ENCODE data around the gene CCDC169.

GRCh38 chr13:36188441-36188840 is 109.2 kb downstream of the CCDC169 start:
- TF ChIP-seq ZNF768 (tag by site-specific recombination; IDR thresholded peaks at IDR 0.05) (no peak), HOXC10 (CRISPR knock-in tag; IDR thresholded peaks at IDR 0.05) (no peak), CTCF (tag by site-specific recombination; IDR thresholded peaks at IDR 0.05) (no peak), ZBTB49 (tag by site-specific recombination; IDR thresholded peaks at IDR 0.05; ENCODE audit: low read depth) (no peak), ZNF544 (tag by site-specific recombination; IDR thresholded peaks at IDR 0.05) (no peak), REST (tag by site-specific recombination; IDR thresholded peaks at IDR 0.05) (no peak), ZBTB26 (tag by site-specific recombination; optimal IDR thresholded peaks at IDR 0.05) (no peak), ZNF146 (tag by site-specific recombination; IDR thresholded peaks at IDR 0.05) (no peak), HOXA7 (CRISPR knock-in tag; IDR thresholded peaks at IDR 0.05; ENCODE audit: borderline replicate concordance) (no peak)
